HCT116 (cell line): ENCODE measurements around the gene CNPY3. TPM values are rescaled to one million over a fixed set of nuclear protein-coding genes. Genes with fewer than 3 reads are reported as not detected.

Experiments used
- ATAC-seq: fragments of 200-7000 bp; cut with Tn5 transposase; 2 replicates; pipeline ENCODE4 v1.9.1; 2020; ENCODE audit warnings: mild to moderate bottlenecking, moderate library complexity
- BruUV-seq: library from RNA; stranded (reverse); fragments of 400-500 nt; replicated peaks from 2 replicates; lab custom pipeline; 2021; lab: Mats Ljungman, UMichigan
- CTCF ChIA-PET: fragments of 300-600 bp; sonication (Branson Sonifier 250); formaldehyde crosslinking; loops from one replicate; lab custom pipeline; 2021; ENCODE audit warnings: antibody characterized with exemption; lab: Charles Lee
- POLR2A ChIA-PET: fragments of 300-600, 350-600 bp; sonication (Branson Sonifier 250); formaldehyde crosslinking; loops from one replicate; lab custom pipeline; 2021; ENCODE audit warnings: antibody characterized with exemption; lab: Charles Lee
- RAD21 ChIA-PET, 2 experiments: fragments of 300-600 bp; sonication (Branson Sonifier 250); formaldehyde crosslinking; loops; one replicate each; lab custom pipeline; 2023; ENCODE audit warnings: low total read pairs in 2 of 2; ENCODE audit not compliant: uncharacterized antibody in 2 of 2, unreplicated experiment in 2 of 2, low non-redundant PET in 1 of 2; lab: Charles Lee
- DNase-seq: peaks from one replicate; pipeline ENCODE4 v3.0.0-alpha.2; 2010; ENCODE audit warnings: low read depth, low spot score
- H2AFZ ChIP-seq: fragments of 200-600 bp; shearing (Covaris generic), sonication (generic); 2 replicates; pipeline ENCODE4 v1.6.1; 2017; ENCODE audit warnings: low read depth, mixed run types, mixed read lengths, antibody characterized with exemption, low read length; ENCODE audit not compliant: poor library complexity, severe bottlenecking
- H3K27ac ChIP-seq: 2 replicates; pipeline ENCODE4 v1.5.1; 2012; ENCODE audit warnings: low read depth, low read length
- H3K27me3 ChIP-seq: fragments of 200-600 bp; sonication (generic); 2 replicates; pipeline ENCODE4 v1.6.1; 2016; ENCODE audit warnings: mixed run types, low read length, mixed read lengths; ENCODE audit not compliant: insufficient read depth
- H3K36me3 ChIP-seq, 2 experiments: fragments of 200-500 bp in 1 of 2; fragments of 200-600 bp in 1 of 2; sonication (Bioruptor generic) in 1 of 2; sonication (generic) in 1 of 2; 2 replicates each; pipeline versions ENCODE4 v1.5.1 to v1.6.1; 2014 to 2016; ENCODE audit warnings: low read length in 2 of 2, inconsistent platforms in 1 of 2, mixed read lengths in 1 of 2, mixed run types in 1 of 2; ENCODE audit not compliant: insufficient read depth in 2 of 2, control insufficient read depth in 1 of 2
- H3K4me1 ChIP-seq, 2 experiments: fragments of 200-600 bp in 1 of 2; sonication (generic) in 1 of 2; 2 replicates each; pipeline versions ENCODE4 v1.5.1 to v1.6.1; 2012 to 2017; ENCODE audit warnings: low read length in 2 of 2, inconsistent platforms in 1 of 2, mild to moderate bottlenecking in 1 of 2, mixed read lengths in 1 of 2, mixed run types in 1 of 2, moderate library complexity in 1 of 2; ENCODE audit not compliant: insufficient read depth in 2 of 2, control insufficient read depth in 1 of 2
- H3K4me2 ChIP-seq: fragments of 200-600 bp; sonication (generic); 2 replicates; pipeline ENCODE4 v1.6.1; 2017; ENCODE audit warnings: mixed run types, low read length, mixed read lengths
- H3K4me3 ChIP-seq, 2 experiments: fragments of 200-600 bp in 1 of 2; sonication (generic) in 1 of 2; replicated peaks in 1 of 2; 2 replicates each; pipeline ENCODE4 v1.5.1; 2011 to 2016; ENCODE audit warnings: low read length in 2 of 2, control low read depth in 1 of 2, low read depth in 1 of 2, mild to moderate bottlenecking in 1 of 2, mixed read lengths in 1 of 2, mixed run types in 1 of 2
- H3K79me2 ChIP-seq: fragments of 200-600 bp; sonication (generic); 2 replicates; pipeline ENCODE4 v1.6.1; 2017; ENCODE audit warnings: mild to moderate bottlenecking, mixed run types, low read length, moderate library complexity, mixed read lengths; ENCODE audit not compliant: insufficient read depth
- H3K9ac ChIP-seq: fragments of 200-600 bp; sonication (generic); 2 replicates; pipeline ENCODE4 v1.6.1; 2016; ENCODE audit warnings: low read length, mixed read lengths
- H3K9me2 ChIP-seq: fragments of 200-600 bp; sonication (generic), shearing (Covaris generic); 2 replicates; pipeline ENCODE4 v1.6.1; 2017; ENCODE audit warnings: mixed run types, mild to moderate bottlenecking, moderate library complexity; ENCODE audit not compliant: insufficient read depth
- H3K9me3 ChIP-seq, 2 experiments: fragments of 200-500 bp in 1 of 2; fragments of 200-600 bp in 1 of 2; sonication (Bioruptor generic) in 1 of 2; sonication (generic) in 1 of 2; 2 replicates each; pipeline ENCODE4 v1.6.1; 2014 to 2017; ENCODE audit warnings: low read length in 2 of 2, mixed read lengths in 2 of 2, inconsistent platforms in 1 of 2, low read depth in 1 of 2, mild to moderate bottlenecking in 1 of 2, mixed run types in 1 of 2, moderate library complexity in 1 of 2; ENCODE audit not compliant: control insufficient read depth in 1 of 2, insufficient read depth in 1 of 2
- H4K20me1 ChIP-seq: fragments of 200-600 bp; sonication (generic), shearing (Covaris generic); 2 replicates; pipeline ENCODE4 v1.6.1; 2017; ENCODE audit warnings: mixed run types, mild to moderate bottlenecking, moderate library complexity; ENCODE audit not compliant: insufficient read depth
- CBX3 ChIP-seq: IDR thresholded peaks from 2 replicates; pipeline ENCODE4 v1.6.1; 2012; ENCODE audit warnings: low read depth
- ELF1 ChIP-seq: IDR thresholded peaks from 2 replicates; pipeline ENCODE4 v1.6.1; 2012; ENCODE audit warnings: low read depth, borderline replicate concordance
- FOSL1 ChIP-seq: IDR thresholded peaks from 2 replicates; pipeline ENCODE4 v1.6.1; 2012; ENCODE audit warnings: low read depth
- RAD21 ChIP-seq: IDR thresholded peaks from 2 replicates; pipeline ENCODE4 v1.6.1; 2012; ENCODE audit warnings: low read depth, mild to moderate bottlenecking
- SP1 ChIP-seq: IDR thresholded peaks from 2 replicates; pipeline ENCODE4 v1.6.1; 2012; ENCODE audit warnings: low read depth
- SRF ChIP-seq: IDR thresholded peaks from 2 replicates; pipeline ENCODE4 v1.6.1; 2012; ENCODE audit warnings: low read depth
- TCF7L2 ChIP-seq: IDR thresholded peaks from 2 replicates; pipeline ENCODE4 v1.7.0; 2011; ENCODE audit warnings: borderline replicate concordance, inconsistent platforms; ENCODE audit not compliant: insufficient read depth, insufficient read length; ENCODE audit errors: extremely low read depth
- ZFX ChIP-seq: fragments of 450-650 bp; IDR thresholded peaks from 2 replicates; pipeline ENCODE4 v1.6.1; 2017
- intact Hi-C: fragments of 100-400 bp; cut with micrococcal nuclease; formaldehyde crosslinking; loops from 2 replicates; pipeline ENCODE4 v1.10.0; 2022
- total RNA-seq: library from RNA; stranded (reverse); gene quantifications from one replicate; pipeline ENCODE4 v1.2.1, GENCODE V29; 2021; ENCODE audit not compliant: unreplicated experiment
- TF ChIP-seq, protein P1 (sequence below): IDR thresholded peaks from 2 replicates; pipeline ENCODE4 v1.6.1; 2012
- TF ChIP-seq, protein P2 (sequence below): IDR thresholded peaks from 2 replicates; pipeline ENCODE4 v1.6.1; 2012; ENCODE audit warnings: low read depth
- TF ChIP-seq, protein P3 (sequence below): IDR thresholded peaks from 2 replicates; pipeline ENCODE4 v1.6.1; 2011; ENCODE audit warnings: mild to moderate bottlenecking, low read length, moderate library complexity; ENCODE audit not compliant: insufficient replicate concordance; ENCODE audit errors: extremely low read depth

The CNPY3 gene
- total RNA-seq, 1 experiment from 2014 or later, result 49.1 TPM

DNA sequence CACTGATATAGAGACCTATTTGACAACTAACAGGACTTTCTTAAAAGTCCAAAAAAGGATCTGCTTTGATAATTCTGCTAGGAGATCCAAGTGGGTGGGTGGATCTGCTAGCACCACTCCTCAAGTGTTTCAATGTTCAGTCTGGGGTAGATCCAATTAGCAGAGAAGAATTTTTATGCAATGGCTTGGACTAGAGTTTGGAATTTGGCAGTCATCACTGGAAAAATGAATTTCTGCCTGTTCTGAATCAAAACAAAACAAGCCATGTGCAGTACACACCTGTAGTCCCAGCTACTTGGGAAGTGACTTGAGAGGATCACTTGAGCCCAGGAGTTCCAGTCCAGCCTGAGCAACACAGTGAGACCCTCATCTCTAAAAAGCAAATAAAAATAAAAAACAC is 18.7 kb downstream of the CNPY3 start:
- H3K36me3 ChIP-seq, result no peaks in the 10 kb centered on the region
- H3K9me3 ChIP-seq, result no peaks in the 10 kb centered on the region
- TF ChIP-seq, protein P1, sequence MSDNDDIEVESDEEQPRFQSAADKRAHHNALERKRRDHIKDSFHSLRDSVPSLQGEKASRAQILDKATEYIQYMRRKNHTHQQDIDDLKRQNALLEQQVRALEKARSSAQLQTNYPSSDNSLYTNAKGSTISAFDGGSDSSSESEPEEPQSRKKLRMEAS, result no peak
- TF ChIP-seq, protein P2, sequence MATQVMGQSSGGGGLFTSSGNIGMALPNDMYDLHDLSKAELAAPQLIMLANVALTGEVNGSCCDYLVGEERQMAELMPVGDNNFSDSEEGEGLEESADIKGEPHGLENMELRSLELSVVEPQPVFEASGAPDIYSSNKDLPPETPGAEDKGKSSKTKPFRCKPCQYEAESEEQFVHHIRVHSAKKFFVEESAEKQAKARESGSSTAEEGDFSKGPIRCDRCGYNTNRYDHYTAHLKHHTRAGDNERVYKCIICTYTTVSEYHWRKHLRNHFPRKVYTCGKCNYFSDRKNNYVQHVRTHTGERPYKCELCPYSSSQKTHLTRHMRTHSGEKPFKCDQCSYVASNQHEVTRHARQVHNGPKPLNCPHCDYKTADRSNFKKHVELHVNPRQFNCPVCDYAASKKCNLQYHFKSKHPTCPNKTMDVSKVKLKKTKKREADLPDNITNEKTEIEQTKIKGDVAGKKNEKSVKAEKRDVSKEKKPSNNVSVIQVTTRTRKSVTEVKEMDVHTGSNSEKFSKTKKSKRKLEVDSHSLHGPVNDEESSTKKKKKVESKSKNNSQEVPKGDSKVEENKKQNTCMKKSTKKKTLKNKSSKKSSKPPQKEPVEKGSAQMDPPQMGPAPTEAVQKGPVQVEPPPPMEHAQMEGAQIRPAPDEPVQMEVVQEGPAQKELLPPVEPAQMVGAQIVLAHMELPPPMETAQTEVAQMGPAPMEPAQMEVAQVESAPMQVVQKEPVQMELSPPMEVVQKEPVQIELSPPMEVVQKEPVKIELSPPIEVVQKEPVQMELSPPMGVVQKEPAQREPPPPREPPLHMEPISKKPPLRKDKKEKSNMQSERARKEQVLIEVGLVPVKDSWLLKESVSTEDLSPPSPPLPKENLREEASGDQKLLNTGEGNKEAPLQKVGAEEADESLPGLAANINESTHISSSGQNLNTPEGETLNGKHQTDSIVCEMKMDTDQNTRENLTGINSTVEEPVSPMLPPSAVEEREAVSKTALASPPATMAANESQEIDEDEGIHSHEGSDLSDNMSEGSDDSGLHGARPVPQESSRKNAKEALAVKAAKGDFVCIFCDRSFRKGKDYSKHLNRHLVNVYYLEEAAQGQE, result no peak
- TF ChIP-seq ZFX (no peak), SP1 (no peak), SRF (no peak), FOSL1 (no peak), ELF1 (no peak), RAD21 (no peak), CBX3 (no peak), TCF7L2 (no peak)
- TF ChIP-seq, protein P3, sequence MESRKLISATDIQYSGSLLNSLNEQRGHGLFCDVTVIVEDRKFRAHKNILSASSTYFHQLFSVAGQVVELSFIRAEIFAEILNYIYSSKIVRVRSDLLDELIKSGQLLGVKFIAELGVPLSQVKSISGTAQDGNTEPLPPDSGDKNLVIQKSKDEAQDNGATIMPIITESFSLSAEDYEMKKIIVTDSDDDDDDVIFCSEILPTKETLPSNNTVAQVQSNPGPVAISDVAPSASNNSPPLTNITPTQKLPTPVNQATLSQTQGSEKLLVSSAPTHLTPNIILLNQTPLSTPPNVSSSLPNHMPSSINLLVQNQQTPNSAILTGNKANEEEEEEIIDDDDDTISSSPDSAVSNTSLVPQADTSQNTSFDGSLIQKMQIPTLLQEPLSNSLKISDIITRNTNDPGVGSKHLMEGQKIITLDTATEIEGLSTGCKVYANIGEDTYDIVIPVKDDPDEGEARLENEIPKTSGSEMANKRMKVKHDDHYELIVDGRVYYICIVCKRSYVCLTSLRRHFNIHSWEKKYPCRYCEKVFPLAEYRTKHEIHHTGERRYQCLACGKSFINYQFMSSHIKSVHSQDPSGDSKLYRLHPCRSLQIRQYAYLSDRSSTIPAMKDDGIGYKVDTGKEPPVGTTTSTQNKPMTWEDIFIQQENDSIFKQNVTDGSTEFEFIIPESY, result no peak
- ATAC-seq, result no peak
- no peak for DNase-seq
- no peaks in the 10 kb centered on the region for H3K79me2 ChIP-seq
- no peaks in the 10 kb centered on the region for H3K9me2 ChIP-seq
- H3K9ac ChIP-seq, result no peak overlapping the region
- no peaks in the 10 kb centered on the region for H3K27me3 ChIP-seq
- no peak overlapping the region for H3K4me3 ChIP-seq
- H4K20me1 ChIP-seq, result no peaks in the 10 kb centered on the region
- ChIA-PET CTCF (no interaction called here), POLR2A (no interaction called here), RAD21 (no interaction called here)
- H2AFZ ChIP-seq, result no peak overlapping the region
- BruUV-seq, result no TSS peak
- H3K4me2 ChIP-seq, result no peak overlapping the region
- H3K27ac ChIP-seq, result no peak overlapping the region
- no peaks in the 10 kb centered on the region for H3K4me1 ChIP-seq
- intact Hi-C loops, result no loop called here
